Activated T-cell treated with anti-CD3 and anti-CD28 coated beads, Interleukin-2, amount 50 U/mL, for 24 hours (primary cell): ENCODE data around the gene MFAP4.

Experiments used
- DNase-seq: peaks from one replicate; pipeline ENCODE4 v3.0.0-alpha.2; 2020
- H3K27ac Mint-ChIP-seq: 2 replicates; pipeline ENCODE4 v1.8.0; 2020; ENCODE audit warnings: mild to moderate bottlenecking, mixed read lengths
- H3K27me3 Mint-ChIP-seq: 2 replicates; pipeline ENCODE4 v1.8.0; 2020; ENCODE audit warnings: mixed read lengths
- H3K36me3 Mint-ChIP-seq: 2 replicates; pipeline ENCODE4 v1.8.0; 2020; ENCODE audit warnings: low read depth, mixed read lengths
- H3K4me1 Mint-ChIP-seq: 2 replicates; pipeline ENCODE4 v1.8.0; 2020; ENCODE audit warnings: low read depth, mixed read lengths
- H3K4me3 Mint-ChIP-seq: 2 replicates; pipeline ENCODE4 v1.8.0; 2020; ENCODE audit warnings: mild to moderate bottlenecking, moderate library complexity, mixed read lengths
- H3K9me3 Mint-ChIP-seq: 2 replicates; pipeline ENCODE4 v1.8.0; 2020; ENCODE audit warnings: mixed read lengths

The MFAP4 gene

DNA sequence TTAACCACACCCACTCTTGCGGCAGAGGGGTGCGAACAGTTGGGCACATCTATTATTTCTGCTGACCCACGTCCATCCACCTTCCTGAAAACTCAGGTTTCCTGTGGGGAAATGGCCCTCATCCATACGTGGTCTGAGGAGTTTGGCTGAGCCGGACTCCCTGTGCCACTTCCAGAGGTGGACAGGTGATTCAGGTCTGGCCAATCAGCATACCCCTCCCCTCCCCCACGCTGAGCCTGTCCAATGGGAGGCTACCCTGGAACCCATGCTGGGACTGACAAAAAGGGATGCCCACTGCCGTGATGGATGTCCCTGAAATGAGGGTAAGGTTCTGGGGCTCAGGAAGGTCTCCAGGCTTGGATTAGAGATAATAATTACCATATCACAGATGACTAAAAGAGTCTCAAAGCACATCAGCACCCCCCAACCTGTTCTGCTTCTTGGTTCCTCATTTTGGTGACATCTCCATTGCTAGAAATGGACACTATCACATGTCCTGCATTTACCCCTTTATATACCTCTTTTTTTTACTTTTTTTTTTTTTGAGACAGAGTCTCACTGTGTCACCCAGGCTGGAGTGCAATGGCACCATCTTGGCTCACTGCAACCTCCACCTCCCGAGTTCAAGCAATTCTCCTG is 14.0 kb downstream of the MFAP4 start:
- no peak overlapping the region for H3K4me3 Mint-ChIP-seq
- no peaks in the 10 kb centered on the region for H3K9me3 Mint-ChIP-seq
- H3K27me3 Mint-ChIP-seq = no peaks in the 10 kb centered on the region
- no peak for DNase-seq
- peaks cover 44% of the 10 kb centered on the region for H3K4me1 Mint-ChIP-seq
- peaks cover 7% of the 10 kb centered on the region for H3K36me3 Mint-ChIP-seq
- H3K27ac Mint-ChIP-seq = no peak overlapping the region

DNA sequence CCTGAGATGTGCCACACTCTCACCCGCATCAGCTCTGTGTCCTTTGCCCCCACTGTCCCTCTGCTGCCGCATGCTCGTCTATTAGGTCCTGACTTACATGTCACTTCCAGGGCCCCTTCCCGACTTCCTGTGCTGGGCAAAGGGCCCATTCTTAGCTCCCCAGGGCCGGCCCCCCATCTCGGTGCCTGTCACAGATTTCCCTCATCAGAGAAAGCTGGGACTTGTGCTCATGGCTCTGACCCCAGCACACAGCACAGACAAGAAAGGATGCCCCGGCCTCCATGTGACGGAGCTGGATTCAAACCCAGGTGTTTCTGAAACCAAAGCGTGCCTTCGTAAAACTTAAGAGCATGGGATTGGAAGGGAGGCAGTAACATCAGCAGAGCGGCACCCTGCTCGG is 14.6 kb downstream of the MFAP4 start:
- no peaks in the 10 kb centered on the region for H3K27me3 Mint-ChIP-seq
- no peak for DNase-seq
- H3K36me3 Mint-ChIP-seq = peaks cover 2% of the 10 kb centered on the region
- no peak overlapping the region for H3K27ac Mint-ChIP-seq
- no peaks in the 10 kb centered on the region for H3K9me3 Mint-ChIP-seq
- no peak overlapping the region for H3K4me3 Mint-ChIP-seq
- H3K4me1 Mint-ChIP-seq = peaks cover 44% of the 10 kb centered on the region

DNA sequence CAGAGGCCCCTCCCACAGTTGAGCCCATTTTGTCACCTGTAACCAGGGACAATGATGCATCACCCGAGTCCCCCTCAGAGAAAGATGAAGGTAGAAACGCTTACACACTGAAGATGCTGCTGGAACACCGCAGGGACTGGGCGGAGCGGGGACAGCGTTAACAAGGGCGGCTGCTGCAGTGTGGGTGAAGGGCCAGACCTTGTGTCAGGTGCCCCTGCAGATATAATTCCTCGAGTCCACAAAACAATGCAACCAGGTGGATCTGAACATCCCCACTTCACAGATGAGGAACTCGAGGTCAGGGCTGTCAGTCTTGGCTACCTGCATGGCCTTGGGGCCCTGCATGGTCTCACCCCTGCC is 15.0 kb downstream of the MFAP4 start:
- no peak for DNase-seq
- Mint-ChIP-seq H3K4me3 (no peak overlapping the region), H3K9me3 (no peaks in the 10 kb centered on the region), H3K36me3 (no peaks in the 10 kb centered on the region), H3K27me3 (no peaks in the 10 kb centered on the region), H3K27ac (no peak overlapping the region), H3K4me1 (peaks cover 41% of the 10 kb centered on the region)

DNA sequence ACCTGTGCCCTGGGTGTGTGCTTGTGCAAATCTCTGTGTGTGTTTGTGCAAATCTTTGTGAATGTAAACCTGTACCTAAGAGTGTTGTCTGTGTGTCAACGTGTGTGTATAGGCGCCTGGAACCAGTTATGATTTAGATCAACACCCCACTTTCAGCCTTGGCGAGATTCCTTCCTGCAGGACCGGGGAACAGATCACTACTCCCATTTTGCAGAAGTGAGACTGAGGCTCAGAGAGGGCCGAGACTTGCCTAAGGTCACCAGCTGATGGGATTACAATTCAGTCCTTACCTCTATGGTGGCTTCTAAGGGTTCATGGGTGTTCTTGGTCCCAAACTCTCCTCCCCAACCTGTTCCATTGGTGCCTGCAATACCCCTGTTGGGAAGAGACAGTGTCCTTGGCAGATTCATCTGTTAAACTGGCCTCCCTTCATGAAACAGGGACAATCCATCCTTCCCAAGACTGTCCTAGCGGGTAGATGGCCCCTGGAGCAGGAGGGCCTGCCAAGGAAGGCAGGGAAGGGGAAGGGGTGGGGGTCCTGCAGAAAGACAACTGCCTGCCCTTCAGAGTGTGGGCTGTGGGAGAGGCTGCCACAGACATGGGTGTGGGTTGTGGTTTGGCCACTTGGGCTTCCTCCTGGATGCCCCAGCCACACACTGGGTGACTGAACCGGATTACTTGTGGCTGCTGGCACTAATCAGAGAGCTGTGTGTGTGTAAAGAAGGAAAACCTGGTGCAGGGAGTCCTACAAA is 15.6 kb downstream of the MFAP4 start:
- Mint-ChIP-seq H3K9me3 (no peaks in the 10 kb centered on the region), H3K36me3 (no peaks in the 10 kb centered on the region), H3K27me3 (no peaks in the 10 kb centered on the region), H3K27ac (no peak overlapping the region), H3K4me3 (no peak overlapping the region), H3K4me1 (peaks cover 38% of the 10 kb centered on the region)
- DNase-seq = no peak

DNA sequence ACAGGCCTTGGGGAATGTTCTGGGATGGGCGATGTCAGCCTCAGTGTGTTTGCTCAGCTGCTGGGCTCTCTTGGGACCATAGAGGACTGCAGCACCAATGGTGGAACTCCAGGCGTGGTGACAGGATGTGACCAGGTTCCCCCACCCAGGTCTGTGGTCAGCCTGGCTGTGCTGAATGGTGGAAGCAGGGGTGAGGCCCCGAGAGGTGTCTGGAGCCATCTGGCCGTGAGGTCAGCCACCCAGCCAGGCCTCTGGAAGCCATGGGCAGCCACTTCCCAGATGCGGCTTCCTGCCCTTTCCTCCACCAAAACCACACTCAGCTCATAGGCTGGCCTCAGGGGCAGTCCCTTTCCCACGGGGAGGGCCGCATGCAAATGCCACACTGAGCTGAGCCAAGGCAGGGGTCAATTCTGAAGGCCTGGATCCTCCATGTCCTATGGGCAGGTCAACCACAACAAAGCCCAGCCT is 16.5 kb downstream of the MFAP4 start:
- peak overlapping the region; percentile 76 for H3K27ac Mint-ChIP-seq
- no peak overlapping the region for H3K4me3 Mint-ChIP-seq
- H3K36me3 Mint-ChIP-seq = no peaks in the 10 kb centered on the region
- H3K9me3 Mint-ChIP-seq = no peaks in the 10 kb centered on the region
- DNase-seq = no peak
- peaks cover 35% of the 10 kb centered on the region for H3K4me1 Mint-ChIP-seq
- H3K27me3 Mint-ChIP-seq = no peaks in the 10 kb centered on the region

DNA sequence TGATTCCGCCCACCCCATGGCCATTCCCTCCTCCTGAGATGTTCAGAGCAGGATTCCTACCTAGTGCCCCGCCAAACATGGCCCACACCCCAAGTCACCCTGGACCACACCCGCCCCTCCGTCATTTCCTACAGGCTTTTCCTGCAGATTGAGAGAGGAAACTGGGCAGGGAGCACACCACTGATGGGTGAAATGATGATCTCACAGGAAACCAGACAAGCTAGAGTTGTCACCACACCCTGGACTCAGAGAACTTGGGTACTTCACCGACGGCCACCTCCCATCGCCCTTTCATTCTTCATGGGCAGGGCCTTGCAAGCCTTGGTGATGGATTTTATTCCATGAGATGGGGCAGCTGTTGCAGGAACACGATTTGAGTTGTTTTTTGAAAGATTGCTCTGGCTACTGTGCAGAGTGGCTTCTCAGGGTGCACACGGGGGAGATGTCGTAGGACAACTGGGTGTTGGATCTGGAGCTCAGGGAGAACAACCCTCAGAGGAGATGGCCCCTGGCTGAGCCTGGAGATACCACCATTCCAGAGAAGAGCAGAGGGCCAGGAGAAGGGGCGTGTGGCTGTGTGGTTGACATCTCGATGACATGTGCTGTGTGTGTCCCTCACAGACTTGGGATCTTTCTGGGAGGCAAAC is 17.0 kb downstream of the MFAP4 start:
- no peaks in the 10 kb centered on the region for H3K36me3 Mint-ChIP-seq
- H3K4me1 Mint-ChIP-seq = peaks cover 34% of the 10 kb centered on the region
- DNase-seq = no peak
- H3K27ac Mint-ChIP-seq = peak overlapping the region; percentile 76
- no peak overlapping the region for H3K4me3 Mint-ChIP-seq
- H3K9me3 Mint-ChIP-seq = no peaks in the 10 kb centered on the region
- no peaks in the 10 kb centered on the region for H3K27me3 Mint-ChIP-seq

DNA sequence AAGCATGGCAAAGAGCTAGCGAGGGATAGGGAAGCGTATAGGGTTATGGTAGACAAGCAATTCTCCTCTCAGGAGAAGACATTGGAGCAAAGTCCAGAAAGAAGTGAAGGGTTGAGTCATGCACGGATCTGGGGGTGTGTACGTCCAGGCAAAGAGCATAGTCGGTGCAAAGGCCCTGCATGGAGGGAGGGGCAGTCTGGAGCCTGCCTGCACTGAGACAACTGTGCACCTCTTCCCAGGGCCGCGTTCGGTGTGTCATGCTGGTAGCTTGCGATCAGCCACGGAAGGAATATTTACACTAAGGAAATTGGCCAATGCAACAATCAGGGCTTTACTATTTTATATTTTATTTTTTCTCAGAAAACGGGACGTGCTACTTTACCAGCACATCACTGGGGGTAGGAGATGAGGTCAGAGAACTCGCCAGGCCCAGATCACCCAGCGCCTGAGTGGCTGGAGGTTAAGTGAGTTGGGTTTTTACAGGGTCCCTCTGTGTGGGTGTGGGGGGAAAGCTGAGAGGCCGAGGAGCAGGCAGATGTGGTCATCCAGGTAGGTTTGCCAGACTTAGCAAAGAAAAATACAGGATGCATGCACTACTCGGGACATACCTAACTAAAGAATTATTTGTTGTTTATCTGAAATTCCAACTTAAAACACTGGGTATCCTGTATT is 17.7 kb downstream of the MFAP4 start:
- Mint-ChIP-seq H3K4me1 (peaks cover 34% of the 10 kb centered on the region), H3K36me3 (no peaks in the 10 kb centered on the region), H3K27ac (peak overlapping the region; percentile 40), H3K4me3 (no peak overlapping the region), H3K27me3 (no peaks in the 10 kb centered on the region), H3K9me3 (no peaks in the 10 kb centered on the region)
- no peak for DNase-seq

DNA sequence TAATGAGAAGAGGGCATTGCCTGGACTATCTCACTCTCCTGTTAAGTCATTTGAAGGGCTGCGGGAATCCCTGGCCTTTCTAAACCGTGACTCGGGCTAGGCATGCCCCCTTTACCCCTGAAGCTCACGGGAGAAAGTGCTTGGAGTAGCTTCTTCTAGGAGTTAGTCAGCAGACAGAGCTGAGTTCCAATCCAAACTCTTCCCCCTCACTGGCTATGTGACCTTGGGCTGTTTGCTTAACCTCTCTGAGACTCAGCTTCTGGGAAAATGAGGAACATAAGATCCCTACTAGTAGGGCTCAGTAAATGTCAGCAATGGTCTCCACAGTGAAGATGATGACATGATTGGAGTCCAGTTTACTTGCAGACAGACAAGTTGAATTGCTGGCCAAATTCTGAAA is 18.8 kb downstream of the MFAP4 start:
- Mint-ChIP-seq H3K9me3 (no peaks in the 10 kb centered on the region), H3K4me1 (peaks cover 33% of the 10 kb centered on the region), H3K27ac (no peak overlapping the region), H3K4me3 (no peak overlapping the region), H3K36me3 (no peaks in the 10 kb centered on the region), H3K27me3 (peaks cover 3% of the 10 kb centered on the region)
- DNase-seq = no peak

DNA sequence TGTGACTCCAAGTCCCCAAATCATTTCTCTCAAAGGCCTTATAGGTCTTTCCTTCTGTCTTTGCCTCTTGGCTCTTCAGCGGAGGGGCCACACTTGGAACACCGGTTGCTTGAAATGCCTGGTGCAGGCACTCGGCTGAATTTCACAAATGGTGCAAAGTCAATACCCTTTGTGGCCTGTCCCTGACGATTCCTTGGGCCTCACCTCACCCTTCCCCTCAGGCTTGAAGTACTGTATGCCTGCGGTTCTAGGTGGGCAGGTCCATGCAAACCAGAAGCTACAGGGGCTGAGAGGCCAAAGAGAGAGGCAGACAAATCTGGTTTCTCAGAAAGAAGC is 20.4 kb downstream of the MFAP4 start:
- Mint-ChIP-seq H3K9me3 (no peaks in the 10 kb centered on the region), H3K4me3 (no peak overlapping the region), H3K4me1 (peaks cover 33% of the 10 kb centered on the region), H3K36me3 (no peaks in the 10 kb centered on the region), H3K27me3 (peaks cover 3% of the 10 kb centered on the region), H3K27ac (no peak overlapping the region)
- no peak for DNase-seq

DNA sequence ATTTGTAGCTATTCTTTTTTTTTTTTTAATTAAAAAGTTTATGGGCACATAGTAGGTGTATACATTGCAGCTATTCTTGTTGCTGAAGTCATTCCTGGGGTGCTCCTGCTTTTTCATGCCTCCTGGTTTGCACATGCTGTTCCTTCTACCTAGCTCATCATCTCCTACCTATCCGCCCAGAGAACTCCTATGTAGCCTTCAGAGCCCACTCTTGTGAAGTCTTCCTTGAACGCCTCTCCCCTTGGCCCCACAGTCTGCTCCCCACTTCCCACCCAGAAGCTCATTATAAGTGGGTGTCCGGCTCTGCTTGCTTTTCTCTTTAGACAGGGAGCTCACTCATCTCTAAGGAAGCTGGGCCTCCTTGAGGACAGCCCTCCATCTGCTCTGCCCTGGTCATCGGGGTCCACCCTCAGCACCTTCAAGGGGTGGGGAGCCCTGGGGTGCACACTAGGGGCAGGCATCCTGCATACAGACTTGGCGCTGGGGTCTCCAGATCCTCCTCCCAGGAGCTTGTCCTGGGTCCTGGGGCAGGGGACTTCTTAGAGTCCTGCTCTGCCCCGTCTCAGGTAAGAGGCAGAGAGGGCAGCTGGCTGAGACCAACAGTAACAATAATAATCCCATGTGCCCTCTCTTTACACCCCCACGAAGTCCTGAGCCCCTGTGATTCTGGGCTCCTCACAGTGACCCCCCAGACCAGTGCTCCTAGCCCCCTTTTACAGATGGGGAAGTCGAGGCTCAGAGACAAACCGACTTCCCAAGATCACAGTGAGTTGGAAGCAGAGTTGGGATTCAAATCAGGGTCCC is 21.0 kb downstream of the MFAP4 start:
- no peak for DNase-seq
- Mint-ChIP-seq H3K27ac (no peak overlapping the region), H3K27me3 (peaks cover 3% of the 10 kb centered on the region), H3K9me3 (no peaks in the 10 kb centered on the region), H3K4me3 (no peak overlapping the region), H3K4me1 (peaks cover 32% of the 10 kb centered on the region), H3K36me3 (no peaks in the 10 kb centered on the region)

DNA sequence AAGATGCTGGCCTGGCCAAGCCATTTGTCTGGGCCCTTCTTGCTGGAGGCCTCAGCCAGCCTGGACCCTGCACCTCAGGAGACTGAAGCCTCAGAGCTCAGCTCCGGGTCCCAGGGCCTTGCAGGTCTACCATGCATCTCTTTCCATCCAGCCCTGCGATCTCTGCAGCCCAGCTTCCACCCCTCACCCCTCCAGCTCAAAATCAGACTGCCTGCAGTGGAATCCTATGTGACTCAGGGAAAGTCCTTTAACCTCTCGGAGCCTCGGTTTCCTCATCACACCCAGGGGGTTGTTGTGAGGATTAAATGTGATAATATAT is 21.5 kb downstream of the MFAP4 start:
- Mint-ChIP-seq H3K4me1 (peaks cover 26% of the 10 kb centered on the region), H3K9me3 (no peaks in the 10 kb centered on the region), H3K4me3 (no peak overlapping the region), H3K27me3 (peaks cover 6% of the 10 kb centered on the region), H3K36me3 (no peaks in the 10 kb centered on the region), H3K27ac (no peak overlapping the region)
- DNase-seq = no peak

DNA sequence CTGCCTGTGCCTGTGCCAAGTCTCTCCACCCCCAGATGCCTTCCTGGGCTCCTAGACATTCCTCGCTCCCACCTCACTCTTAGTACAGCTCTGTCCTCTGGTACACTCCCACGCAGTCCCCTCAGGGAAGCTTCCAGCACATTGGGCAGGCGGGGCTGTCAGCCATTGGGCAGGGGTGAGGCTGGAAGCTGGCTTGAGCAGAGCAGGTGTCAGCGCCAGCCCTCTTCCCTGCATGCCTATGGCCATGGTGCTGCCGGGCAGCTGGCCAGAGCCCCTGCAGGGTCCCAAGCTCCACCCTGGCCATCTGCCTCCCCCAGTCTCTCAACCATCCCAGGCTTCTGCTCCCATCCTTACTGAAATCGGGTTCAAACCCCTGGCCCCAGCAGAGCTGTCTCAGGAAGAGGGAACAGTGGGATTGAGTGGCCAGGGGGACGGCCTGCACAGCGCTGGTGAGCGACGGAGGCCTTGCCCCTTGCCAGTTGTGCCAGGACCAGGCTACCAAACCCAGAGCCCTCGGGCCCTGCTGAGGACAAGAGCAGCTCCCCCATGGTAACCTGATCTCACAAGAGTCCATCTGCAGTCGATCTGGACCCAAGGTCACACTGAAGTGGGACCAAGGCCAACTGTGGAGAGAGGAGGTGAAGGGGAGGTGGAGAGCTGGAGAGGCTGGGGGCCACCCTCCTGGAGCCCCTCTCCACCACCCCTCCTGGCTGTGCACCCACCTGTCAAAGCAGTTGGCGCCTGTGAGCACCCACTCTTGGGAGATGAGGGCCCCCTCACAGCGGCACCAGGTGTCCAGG is 22.1 kb downstream of the MFAP4 start:
- no peak for DNase-seq
- Mint-ChIP-seq H3K9me3 (no peaks in the 10 kb centered on the region), H3K27ac (no peak overlapping the region), H3K27me3 (peaks cover 6% of the 10 kb centered on the region), H3K4me1 (peaks cover 20% of the 10 kb centered on the region), H3K4me3 (no peak overlapping the region), H3K36me3 (no peaks in the 10 kb centered on the region)

DNA sequence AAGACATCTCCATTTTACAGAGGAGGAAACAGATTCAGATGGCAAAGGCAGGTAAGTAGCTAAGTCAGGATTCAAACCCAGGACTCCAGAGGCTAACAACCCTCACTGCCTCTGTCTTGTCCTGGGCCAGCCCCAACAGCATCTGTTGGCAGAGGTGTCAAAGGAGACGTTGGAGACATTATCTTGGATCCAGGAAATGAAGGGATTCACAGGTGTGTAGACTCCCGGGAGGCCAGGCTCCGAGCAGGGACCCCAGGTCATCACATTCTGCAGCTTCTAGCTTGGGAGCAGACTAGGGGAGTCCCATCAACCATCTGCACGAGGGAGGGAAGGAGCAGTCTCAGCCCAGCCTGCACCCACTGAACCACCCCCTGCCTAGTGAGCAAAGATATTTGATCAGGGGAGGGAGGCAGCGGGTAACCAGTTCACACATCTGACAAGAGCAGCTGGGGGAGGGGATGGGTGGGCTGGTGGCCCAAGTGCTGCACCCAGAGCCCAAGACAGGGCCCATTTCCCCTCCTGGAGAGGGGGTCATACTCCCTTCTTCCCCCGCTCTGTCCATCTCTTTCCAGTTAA is 23.4 kb downstream of the MFAP4 start:
- Mint-ChIP-seq H3K27ac (no peak overlapping the region), H3K9me3 (no peaks in the 10 kb centered on the region), H3K36me3 (no peaks in the 10 kb centered on the region), H3K4me1 (peaks cover 10% of the 10 kb centered on the region), H3K27me3 (peaks cover 15% of the 10 kb centered on the region), H3K4me3 (no peak overlapping the region)
- DNase-seq = no peak

DNA sequence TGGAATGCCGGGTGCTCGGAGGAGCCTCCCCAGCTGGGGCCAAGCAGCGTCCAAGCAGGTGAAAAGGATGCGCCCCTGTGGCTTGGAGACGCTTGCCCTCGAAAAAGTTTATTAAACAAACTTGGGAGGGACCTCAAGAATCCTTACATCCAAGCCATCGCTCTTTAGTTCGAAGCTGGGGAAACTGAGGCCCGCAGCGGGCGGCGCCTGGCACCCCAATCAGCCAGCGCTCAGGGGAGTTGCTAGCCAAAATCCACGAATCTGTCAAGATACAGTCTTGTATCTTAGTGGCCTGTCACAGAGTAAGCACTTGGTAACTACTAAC is 23.9 kb downstream of the MFAP4 start:
- Mint-ChIP-seq H3K9me3 (no peaks in the 10 kb centered on the region), H3K4me3 (peak overlapping the region; percentile 84), H3K4me1 (peaks cover 10% of the 10 kb centered on the region), H3K36me3 (no peaks in the 10 kb centered on the region), H3K27ac (no peak overlapping the region), H3K27me3 (peaks cover 15% of the 10 kb centered on the region)
- no peak for DNase-seq
